NCI-H748 (cell line): ENCODE data around the gene ZNF362.
"Not testable (repeated sequence)": the region's sequence is repeated elsewhere in the genome, so short reads cannot be mapped to it uniquely, and the experiment has no call there.

Experiments
- DNase-seq: peaks from one replicate; lab custom pipeline; 2025; ENCODE audit not compliant: unreplicated experiment; lab: John Stamatoyannopoulos, UW

ZNF362 gene

DNA sequence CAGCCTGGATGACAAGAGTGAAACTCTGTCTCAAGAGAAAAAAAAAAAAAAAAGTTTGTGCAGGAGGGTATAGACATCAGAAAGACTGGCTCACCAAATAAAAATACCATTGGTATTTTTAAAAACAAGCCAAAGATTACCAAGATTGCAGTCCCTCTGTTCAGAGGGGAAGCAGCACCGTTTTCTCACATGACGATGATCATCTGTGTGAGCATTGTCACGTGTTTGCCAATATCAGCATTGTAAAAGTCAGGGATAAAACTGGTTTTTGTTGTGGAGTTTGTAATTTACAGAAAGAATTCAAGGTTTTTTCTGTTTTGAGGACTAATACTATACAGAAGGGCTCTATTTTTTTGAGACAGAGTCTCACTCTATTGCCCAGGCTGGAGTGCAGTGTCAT lies 26.5 kb downstream of the ZNF362 start:
- DNase-seq: no peak

DNA sequence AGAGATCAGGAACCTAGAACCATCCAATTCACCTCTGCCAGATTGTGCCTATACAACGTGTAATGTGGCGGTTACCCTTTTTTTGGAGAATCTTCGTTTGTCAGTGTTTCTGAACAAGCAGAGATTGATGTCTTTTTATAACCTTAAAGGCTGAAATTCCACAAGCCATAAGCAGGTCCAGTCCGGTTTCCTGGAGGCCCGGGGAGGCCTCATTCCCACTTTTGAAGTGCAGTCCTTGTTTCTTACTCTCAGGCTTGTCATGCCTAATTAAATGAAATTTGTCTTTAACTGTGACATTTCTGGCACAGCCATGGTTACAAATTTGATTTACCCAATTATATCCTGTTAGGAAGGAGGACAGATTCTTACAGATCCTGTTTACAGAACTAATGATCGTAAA lies 27.8 kb downstream of the ZNF362 start:
- DNase-seq: no peak

DNA sequence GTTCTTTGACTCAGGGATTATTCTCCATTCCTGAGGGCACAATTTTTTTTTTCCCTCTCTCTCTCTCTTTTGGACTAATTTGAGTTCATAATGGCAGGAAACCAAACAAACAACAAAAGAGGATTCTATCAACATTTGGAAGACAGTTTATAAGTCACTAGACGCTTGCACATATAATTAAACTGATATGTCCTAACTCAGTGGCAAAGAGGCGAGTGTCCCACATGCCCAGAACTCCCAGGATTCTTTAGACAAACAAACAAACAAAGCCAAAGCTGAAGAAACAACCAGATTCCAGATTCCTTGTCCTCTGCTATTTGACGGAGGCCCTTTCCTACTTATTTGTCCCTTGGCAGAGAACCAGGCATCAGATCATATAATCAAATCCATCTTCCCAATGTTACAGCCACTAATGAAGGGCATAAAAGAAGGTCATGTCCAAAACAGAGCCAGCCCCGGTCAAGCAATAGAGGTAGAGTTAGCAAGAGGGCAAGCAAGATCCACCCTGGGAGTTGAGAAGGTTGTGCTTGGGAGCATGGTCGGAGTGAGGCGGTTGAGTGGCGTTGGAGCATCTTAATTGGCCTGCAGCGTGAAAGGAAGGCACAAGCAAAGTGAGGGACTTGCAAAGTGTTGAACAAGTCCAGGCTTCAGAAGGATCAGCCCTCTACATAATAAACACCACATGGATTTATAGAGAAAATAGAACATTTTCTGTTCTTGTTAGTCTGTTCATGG lies 30.3 kb downstream of the ZNF362 start:
- DNase-seq: no peak

DNA sequence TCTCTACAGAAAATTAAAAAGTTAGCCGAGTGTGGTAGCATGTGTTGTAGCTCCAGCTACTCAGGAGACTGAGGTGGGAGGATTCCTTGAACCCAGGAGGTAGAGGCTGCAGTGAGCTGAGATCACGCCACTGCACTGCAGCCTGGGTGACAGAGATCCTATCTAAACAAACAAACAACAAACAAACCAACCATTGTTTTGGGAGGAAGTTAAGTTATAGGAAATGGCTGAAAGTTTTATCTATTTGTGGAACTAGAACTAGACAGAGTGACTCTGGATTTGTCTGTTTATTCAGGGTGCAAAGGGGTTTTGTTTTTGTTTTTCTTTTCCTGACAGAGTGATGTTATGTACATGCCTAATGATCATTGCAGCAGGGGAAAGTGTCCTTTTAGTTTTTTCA lies 31.0 kb downstream of the ZNF362 start:
- DNase-seq: no peak

DNA sequence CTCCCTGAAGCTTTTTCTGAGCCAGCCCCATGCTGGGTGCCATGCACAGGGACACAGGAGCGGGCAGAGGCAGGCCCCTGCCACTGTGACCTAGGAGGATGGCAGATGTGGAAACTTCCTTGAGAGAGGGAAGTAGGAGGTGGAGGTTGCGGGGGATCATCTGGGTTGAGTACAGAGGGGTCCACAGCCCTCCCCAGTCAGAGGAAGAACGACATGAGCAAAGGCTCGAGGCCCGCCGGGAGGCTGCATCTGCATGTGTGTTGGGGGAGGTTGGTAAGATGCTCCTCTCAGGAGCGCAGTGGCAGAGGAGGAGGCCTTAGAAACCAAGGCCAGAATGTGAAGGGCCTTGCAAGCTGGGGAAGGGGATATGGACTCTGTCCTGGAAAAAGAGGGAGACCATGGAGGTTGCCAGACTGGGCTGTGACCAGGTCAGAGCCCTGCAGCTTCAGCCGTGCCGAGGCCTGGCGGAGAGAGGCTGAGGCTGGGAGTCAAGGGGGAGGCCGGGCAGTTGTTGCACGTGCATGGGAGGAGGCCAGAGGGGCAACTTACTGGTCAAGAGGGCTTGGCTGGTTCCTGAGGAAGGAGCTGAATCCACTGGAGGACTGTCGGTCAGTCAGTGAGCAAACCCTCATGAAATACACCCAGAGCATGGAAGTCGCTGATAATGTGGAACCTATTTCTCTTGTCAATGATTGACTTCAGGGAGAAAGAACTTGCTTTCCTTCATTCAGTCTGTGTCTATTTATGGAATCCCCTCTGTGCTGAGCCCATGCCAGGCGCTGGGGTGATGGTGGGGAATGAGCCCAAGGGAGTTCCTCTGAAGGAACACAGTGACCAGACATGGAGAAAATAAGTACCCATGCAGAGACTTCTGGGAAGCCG lies 32.9 kb downstream of the ZNF362 start:
- no peak for DNase-seq

DNA sequence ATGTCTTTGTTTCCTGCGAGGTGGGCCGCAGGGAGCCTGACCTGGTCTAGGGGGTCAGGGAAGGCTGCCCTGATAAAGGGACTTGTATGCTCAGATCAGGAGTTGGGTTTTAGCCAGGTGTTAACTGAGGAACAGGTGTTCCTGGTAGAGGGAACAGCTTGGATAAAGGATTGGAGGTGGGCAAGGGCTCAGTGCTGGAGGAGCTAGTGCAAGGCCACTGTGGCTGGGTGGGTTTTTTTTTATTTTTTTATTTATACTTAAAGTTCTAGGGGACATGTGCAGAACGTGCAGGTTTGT lies 33.5 kb downstream of the ZNF362 start:
- no peak for DNase-seq

DNA sequence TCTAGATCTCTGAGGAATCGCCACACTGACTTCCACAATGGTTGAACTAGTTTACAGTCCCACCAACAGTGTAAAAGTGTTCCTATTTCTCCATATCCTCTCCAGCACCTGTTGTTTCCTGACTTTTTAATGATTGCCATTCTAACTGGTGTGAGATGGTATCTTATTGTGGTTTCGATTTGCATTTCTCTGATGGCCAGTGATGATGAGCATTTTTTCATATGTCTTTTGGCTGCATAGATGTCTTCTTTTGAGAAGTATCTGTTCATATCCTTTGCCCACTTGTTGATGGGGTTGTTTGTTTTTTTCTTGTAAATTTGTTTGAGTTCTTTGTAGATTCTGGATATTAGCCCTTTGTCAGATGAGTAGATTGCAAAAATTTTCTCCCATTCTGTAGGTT lies 34.3 kb downstream of the ZNF362 start:
- DNase-seq: not testable (repeated sequence)

DNA sequence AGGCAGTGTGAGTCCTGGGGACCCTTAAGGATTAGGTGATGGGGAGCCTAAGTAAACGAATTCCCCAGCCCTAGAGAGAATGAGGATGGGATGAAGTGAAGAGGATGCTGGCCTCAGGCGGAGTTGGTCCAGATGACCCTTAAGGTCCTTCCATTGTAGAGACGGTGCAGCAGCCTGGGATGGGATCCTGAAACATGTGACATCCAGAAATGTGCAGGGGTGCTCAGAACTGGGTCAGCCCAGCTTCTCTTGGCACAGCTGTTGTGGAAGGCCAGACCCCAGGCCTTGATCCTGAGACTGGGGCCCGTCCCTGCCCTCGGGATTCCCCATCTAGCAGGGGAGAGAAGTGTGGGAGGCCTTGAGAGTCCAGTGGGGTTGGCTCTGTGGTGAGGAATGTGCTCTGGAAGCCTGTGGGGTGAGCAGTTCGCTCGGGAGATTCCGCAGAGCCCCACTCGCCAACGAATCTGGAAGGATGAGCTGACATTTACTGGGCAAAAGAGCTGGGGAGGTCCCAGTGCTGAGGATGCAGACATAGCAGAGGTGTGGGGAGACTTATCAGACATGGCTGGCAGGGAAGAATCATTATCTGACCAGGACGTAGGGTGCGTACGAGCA lies 36.5 kb downstream of the ZNF362 start:
- no peak for DNase-seq

DNA sequence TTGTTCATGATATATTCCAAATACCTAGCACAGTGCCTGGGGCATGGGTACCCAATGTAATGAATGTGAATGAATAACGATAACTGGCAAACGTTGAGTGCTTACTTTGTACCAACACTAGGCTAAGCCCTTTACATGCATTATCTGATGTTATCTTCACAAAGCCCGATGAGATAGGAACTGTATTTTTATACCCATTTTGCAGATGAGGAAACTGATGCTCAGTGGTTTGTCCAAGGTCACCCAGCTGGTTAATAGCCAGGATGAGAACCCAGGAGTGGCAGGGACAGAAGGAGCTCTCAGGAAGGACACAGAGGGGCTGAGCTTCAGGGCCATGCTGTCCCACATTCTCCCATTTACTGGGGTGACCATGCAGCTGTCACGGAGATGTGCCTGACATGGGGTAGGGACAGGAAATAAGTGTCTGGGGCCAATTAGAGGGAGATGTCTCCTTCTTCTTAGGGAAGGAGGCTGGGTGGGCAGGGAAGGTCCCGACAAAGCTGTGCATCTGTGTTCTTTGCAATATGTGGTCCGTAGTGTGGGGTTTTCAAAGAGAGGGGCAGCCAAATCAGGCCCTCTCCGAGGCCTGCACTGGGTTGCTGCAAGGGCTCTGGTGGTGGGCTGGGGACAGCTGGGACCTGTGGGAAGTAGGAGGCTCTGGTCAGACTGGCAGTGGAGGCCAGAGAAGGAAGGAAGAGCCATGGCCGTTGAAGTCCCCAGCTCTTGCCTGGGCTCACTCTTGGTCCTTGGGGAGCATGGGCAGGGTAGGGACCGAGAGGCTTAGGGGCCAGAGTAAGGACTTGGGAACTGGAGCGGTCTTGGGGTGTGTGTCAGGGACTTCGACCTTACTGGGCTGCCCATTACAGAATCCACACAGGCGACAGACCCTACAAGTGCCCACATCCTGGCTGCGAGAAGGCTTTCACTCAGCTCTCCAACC lies 38.0 kb downstream of the ZNF362 start:
- no peak for DNase-seq

DNA sequence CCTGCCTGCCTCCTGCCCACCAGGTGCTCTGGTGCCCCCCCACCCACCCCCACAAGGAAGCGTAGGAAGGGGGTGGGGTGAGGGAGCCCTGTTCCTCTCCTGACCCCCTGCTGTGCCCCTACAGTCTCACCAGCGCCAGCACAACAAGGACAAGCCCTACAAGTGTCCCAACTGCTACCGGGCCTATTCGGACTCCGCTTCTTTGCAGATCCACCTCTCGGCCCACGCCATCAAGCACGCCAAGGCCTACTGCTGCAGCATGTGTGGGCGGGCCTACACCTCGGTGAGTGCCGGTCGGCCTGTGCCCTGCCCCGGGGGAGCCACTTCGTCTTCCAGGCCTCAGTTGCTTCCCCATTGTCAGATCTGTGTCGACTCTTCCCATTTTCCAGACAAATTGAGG lies 38.7 kb downstream of the ZNF362 start:
- no peak for DNase-seq

DNA sequence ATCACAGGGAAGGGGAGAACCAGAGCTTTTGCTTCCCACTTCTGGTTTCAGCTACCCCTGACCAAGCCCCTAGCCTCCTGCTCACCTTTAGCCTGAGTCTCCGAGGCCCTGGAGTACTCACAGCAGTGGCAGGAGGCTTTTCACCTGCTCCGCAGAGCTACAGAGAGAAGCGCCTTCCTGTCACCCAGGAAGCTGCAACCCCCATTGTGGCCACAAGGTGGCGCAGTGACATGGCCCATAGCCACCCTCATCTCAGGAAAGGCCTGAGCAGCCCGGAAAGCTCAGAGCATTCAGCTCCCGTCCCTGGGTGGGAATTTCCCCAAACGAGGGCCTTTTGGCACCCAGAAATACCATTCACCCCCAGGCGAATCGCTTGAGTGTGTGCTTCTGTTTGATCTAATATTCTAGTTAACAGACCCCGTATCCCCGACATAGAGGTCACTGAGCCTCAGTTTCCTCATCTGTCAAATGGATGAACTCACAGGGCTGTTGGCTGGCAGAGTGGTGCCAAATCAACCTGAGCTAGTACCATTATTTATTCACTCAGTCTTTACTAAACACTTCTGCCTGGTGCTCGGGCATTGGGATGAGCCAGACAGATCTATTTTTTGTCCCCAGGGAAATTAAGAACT lies 39.3 kb downstream of the ZNF362 start:
- peak; percentile 69 for DNase-seq

DNA sequence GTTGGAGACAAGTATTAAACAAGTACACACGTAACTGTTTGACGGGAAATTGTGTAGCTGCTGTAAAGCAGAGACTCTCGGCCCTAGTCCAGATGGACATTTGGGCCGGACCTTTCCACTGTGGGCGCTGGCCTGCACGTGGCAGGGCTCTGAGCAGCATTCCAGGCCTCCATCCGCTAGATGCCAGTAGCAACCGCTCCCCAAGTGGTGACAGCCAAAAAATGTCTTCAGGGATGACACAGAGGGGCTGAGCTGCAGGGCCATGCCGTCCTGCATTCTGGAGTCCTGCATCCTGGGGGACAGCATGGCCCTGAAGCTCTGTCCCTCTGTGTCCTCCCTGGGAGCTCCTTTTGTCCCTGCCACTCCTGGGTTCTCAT lies 39.8 kb downstream of the ZNF362 start:
- DNase-seq: no peak

DNA sequence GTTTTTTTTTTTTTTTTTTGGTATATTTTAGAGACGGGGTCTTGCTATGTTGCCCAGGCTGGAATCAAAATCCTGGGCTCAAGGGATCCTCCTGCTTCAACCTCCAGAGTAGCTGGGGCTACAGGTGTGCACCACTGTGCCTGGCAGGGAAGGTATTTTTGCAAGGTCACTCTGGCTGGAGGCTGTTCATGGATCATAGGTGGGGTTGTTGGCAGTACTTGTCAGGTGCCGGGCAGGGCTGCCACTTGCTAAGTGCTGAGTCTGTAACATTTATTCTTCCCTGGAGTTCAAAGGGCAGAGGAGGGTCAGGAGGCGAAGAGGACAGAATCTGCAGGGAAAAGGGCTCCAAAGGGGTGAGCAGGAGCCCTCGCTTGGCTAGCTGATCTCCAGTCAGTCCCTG lies 40.5 kb downstream of the ZNF362 start:
- no peak for DNase-seq

DNA sequence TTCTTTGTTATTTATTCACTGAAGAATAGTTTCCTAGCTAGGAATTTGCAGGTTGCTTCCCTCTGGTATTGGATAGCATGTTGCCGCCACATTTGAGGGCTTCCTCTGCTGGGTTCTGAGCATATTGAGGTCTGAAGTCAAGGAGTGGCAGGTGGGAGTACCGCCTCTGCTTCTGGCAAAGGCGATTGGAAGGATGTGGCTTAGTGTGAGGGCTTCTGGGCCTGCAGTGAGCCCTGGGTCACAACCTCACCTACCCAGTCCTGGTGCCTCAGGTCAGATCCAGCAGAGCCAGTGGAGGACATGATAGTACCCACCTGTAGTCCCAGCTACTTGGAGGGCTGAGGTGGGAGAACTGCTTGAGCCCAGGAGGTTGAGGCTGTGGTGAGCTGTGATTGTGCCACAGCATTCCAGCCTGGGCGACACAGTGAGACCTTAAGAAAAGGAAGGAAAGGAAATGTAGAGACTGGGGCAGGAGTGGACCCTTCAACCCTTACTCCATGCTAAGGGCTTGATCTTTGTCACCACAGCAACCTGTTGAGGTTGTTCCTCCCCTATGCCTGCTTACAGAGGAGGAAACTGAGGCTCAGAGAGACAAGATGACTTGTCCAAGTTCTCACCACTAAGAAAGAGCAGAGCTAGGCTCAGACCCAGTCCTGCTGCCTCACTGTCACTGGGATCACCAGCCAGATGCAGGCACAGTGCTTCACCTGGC lies 41.8 kb downstream of the ZNF362 start:
- no peak for DNase-seq

DNA sequence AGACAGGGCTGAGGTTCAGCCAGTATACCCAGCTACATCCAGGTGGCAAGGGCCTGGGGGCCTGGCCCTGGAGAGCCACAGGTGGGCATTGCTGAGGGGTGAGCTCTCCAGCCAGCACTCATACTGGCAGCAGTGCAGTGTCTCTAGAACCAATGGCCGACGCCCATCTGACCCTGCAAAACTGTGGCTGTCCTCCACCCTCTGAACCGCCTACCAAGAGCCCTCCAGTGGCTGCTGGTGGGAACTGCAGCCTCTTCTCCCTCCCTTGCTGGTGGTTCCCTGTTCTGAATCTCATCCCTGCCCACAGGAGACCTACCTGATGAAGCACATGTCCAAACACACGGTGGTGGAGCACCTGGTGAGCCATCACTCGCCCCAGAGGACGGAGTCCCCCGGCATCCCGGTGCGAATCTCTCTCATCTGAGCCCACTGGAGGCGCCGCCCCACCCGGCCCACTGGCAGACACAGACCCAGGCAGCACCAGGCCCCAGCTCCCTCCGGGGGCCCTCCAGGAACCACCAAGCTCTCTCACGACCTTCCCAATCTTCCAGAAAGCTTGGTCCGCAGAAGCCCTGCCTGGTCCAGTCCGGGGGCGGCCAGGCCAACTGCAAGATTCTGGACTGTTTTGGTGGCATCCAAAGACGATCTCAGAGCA lies 42.5 kb downstream of the ZNF362 start:
- peak; percentile 49 for DNase-seq

DNA sequence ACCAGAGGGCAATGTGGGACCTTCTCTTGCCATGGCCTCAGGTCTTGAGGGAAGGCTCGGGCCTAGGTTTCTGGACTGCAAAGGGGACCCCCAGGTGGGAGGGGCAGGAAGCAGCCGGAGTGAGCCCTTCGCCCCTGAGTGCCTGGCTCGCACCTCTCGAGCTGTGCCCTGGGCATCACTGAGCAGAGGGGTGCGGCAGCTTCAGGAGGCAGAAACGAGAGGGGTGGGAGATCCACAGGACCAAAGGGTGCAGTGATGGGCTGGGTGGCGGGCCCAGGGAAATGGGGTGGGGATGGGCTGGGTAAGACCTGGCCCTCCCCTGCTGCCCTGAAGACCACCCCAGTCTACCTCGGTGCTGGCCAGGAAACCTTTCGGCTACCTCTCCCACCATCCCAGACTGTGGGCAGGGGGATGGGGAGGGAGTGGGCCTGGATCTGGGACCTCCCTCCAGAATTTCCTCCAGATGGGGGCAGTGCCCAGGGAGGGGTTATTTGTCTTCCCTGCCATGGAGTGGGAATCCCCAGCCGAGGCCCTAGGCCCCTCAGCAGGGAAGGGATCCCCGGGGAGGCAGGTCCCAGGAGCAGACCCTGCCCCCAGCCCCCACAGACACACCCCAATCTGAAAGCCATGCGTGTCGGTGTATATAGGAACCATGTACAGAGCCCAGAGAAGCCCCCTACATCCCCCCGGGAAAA lies 43.3 kb downstream of the ZNF362 start:
- DNase-seq: no peak

DNA sequence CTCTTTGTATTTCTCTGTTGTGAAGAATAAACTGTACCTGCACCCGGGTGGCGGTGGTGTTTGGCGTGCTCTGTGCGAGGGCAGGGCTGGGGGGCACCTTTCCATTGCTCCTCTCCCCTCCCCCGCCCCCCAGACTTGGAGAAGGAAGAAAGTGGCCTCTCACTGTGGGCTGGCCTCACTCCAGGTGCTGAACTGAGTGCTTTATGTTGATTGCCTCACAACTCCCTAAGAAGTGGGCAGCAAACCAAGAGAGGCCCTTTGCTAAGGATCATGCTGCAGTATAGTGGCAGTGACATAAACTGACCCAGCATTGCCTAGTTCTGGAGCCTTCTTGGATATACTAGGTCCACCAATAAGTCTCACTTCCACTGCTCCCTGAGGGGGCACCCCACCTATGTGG lies 44.4 kb downstream of the ZNF362 start:
- DNase-seq: no peak

DNA sequence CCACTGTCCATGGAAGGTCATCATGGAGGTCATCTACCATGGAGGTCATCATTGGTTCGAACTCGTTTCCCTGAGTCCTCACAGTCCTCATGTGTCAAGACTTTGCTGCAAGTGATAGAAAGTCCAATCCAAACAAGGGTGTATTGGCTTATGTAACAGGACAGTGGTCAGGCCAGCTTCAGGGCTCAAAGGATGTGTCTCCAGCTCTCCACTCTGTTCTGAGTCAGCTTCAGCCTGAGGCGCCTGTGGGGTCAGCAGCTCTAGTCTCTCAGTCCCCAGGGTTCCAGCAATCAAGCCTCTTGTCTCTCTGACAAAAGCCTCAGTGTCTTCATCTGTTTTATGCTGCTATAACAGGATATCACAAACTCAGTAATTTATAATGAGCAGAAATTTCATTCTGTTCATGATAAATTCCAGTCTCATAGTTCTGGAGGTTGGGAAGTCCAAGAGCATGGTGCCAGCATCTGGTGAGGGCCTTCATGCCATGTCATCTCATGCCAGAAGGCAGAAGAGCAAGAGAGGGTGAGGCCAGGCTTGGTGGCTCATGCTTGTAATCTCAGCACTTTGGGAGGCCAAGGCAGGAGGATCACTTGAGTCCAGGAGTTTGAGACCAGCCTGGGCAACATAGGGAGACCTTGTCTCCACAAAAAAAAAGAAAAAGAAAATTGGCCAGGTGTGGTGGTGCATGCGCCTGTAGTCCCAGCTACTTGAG lies 45.1 kb downstream of the ZNF362 start:
- DNase-seq: no peak
